Measurements from ENCODE around the gene IPMK.

IPMK gene

GRCh38 chr10:58209669-58210068, 58.0 kb downstream of the IPMK start:
- no peak for DNase-seq (ENCODE audit: insufficient read length, low spot score)
- no peak for FAIRE-seq
- TF ChIP-seq POU2F2 (IDR thresholded peaks at IDR 0.05; ENCODE audit: low read depth, low read length) (no peak), TAF1 (IDR thresholded peaks at IDR 0.05; ENCODE audit: low read depth, low read length) (no peak), SPI1 (IDR thresholded peaks at IDR 0.05; ENCODE audit: low read depth, low read length) (no peak), POLR2AphosphoS5 (IDR thresholded peaks at IDR 0.05; ENCODE audit: low read depth, low read length) (no peak), PAX5 (IDR thresholded peaks at IDR 0.05; ENCODE audit: insufficient read depth, low read length, severe bottlenecking) (no peak), POLR2A (IDR thresholded peaks at IDR 0.05; ENCODE audit: low read depth, low read length) (no peak)

GRCh38 chr10:58206251-58206650, 61.4 kb downstream of the IPMK start:
- DNase-seq (ENCODE audit: insufficient read length, low spot score), result no peak
- no peak for TF ChIP-seq POU2F2 (IDR thresholded peaks at IDR 0.05; ENCODE audit: low read depth, low read length)
- TF ChIP-seq POLR2A (IDR thresholded peaks at IDR 0.05; ENCODE audit: low read depth, low read length), result no peak
- no peak for TF ChIP-seq TAF1 (IDR thresholded peaks at IDR 0.05; ENCODE audit: low read depth, low read length)
- TF ChIP-seq SPI1 (IDR thresholded peaks at IDR 0.05; ENCODE audit: low read depth, low read length), result no peak
- TF ChIP-seq PAX5 (IDR thresholded peaks at IDR 0.05; ENCODE audit: insufficient read depth, low read length, severe bottlenecking), result no peak
- no peak for TF ChIP-seq POLR2AphosphoS5 (IDR thresholded peaks at IDR 0.05; ENCODE audit: low read depth, low read length)
- no peak for FAIRE-seq

- TF ChIP-seq SPI1 (IDR thresholded peaks at IDR 0.05; ENCODE audit: low read depth, low read length), result no peak
- no peak for TF ChIP-seq TAF1 (IDR thresholded peaks at IDR 0.05; ENCODE audit: low read depth, low read length)
- TF ChIP-seq POU2F2 (IDR thresholded peaks at IDR 0.05; ENCODE audit: low read depth, low read length), result no peak
- no peak for TF ChIP-seq POLR2A (IDR thresholded peaks at IDR 0.05; ENCODE audit: low read depth, low read length)
- TF ChIP-seq POLR2AphosphoS5 (IDR thresholded peaks at IDR 0.05; ENCODE audit: low read depth, low read length), result no peak
- TF ChIP-seq PAX5 (IDR thresholded peaks at IDR 0.05; ENCODE audit: insufficient read depth, low read length, severe bottlenecking), result no peak
- DNase-seq (ENCODE audit: insufficient read length, low spot score), result no peak
- FAIRE-seq, result peak; percentile 13
Observed at GRCh38 chr10:58201704-58202103, 66.0 kb downstream of the IPMK start.

- TF ChIP-seq POLR2A (IDR thresholded peaks at IDR 0.05; ENCODE audit: low read depth, low read length) (no peak), POLR2AphosphoS5 (IDR thresholded peaks at IDR 0.05; ENCODE audit: low read depth, low read length) (no peak), TAF1 (IDR thresholded peaks at IDR 0.05; ENCODE audit: low read depth, low read length) (no peak), PAX5 (IDR thresholded peaks at IDR 0.05; ENCODE audit: insufficient read depth, low read length, severe bottlenecking) (no peak), POU2F2 (IDR thresholded peaks at IDR 0.05; ENCODE audit: low read depth, low read length) (no peak), SPI1 (IDR thresholded peaks at IDR 0.05; ENCODE audit: low read depth, low read length) (no peak)
- FAIRE-seq (no peak), DNase-seq (ENCODE audit: insufficient read length, low spot score) (no peak)
Observed at GRCh38 chr10:58189269-58189668, 78.4 kb downstream of the IPMK start.

- TF ChIP-seq SPI1 (IDR thresholded peaks at IDR 0.05; ENCODE audit: low read depth, low read length), result no peak
- no peak for TF ChIP-seq POLR2AphosphoS5 (IDR thresholded peaks at IDR 0.05; ENCODE audit: low read depth, low read length)
- no peak for TF ChIP-seq POLR2A (IDR thresholded peaks at IDR 0.05; ENCODE audit: low read depth, low read length)
- TF ChIP-seq POU2F2 (IDR thresholded peaks at IDR 0.05; ENCODE audit: low read depth, low read length), result no peak
- no peak for TF ChIP-seq TAF1 (IDR thresholded peaks at IDR 0.05; ENCODE audit: low read depth, low read length)
- TF ChIP-seq PAX5 (IDR thresholded peaks at IDR 0.05; ENCODE audit: insufficient read depth, low read length, severe bottlenecking), result no peak
Observed at GRCh38 chr10:58184120-58184670, 83.5 kb downstream of the IPMK start.

GRCh38 chr10:58180666-58181065, 87.0 kb downstream of the IPMK start:
- TF ChIP-seq POU2F2 (IDR thresholded peaks at IDR 0.05; ENCODE audit: low read depth, low read length) (no peak), SPI1 (IDR thresholded peaks at IDR 0.05; ENCODE audit: low read depth, low read length) (no peak), POLR2AphosphoS5 (IDR thresholded peaks at IDR 0.05; ENCODE audit: low read depth, low read length) (no peak), POLR2A (IDR thresholded peaks at IDR 0.05; ENCODE audit: low read depth, low read length) (no peak), TAF1 (IDR thresholded peaks at IDR 0.05; ENCODE audit: low read depth, low read length) (no peak), PAX5 (IDR thresholded peaks at IDR 0.05; ENCODE audit: insufficient read depth, low read length, severe bottlenecking) (no peak)
- FAIRE-seq, result no peak
- no peak for DNase-seq (ENCODE audit: insufficient read length, low spot score)

More at GRCh38 chr10:58184120-58184670, 83.5 kb downstream of the IPMK start:
- DNase-seq (ENCODE audit: insufficient read length, low spot score) (no peak), FAIRE-seq (no peak)

- no peak for FAIRE-seq
- no peak for DNase-seq (ENCODE audit: insufficient read length, low spot score)
- TF ChIP-seq PAX5 (IDR thresholded peaks at IDR 0.05; ENCODE audit: insufficient read depth, low read length, severe bottlenecking), result no peak
- TF ChIP-seq POLR2A (IDR thresholded peaks at IDR 0.05; ENCODE audit: low read depth, low read length), result no peak
- no peak for TF ChIP-seq POLR2AphosphoS5 (IDR thresholded peaks at IDR 0.05; ENCODE audit: low read depth, low read length)
- TF ChIP-seq SPI1 (IDR thresholded peaks at IDR 0.05; ENCODE audit: low read depth, low read length), result no peak
- TF ChIP-seq POU2F2 (IDR thresholded peaks at IDR 0.05; ENCODE audit: low read depth, low read length), result no peak
- no peak for TF ChIP-seq TAF1 (IDR thresholded peaks at IDR 0.05; ENCODE audit: low read depth, low read length)
Observed at GRCh38 chr10:58179238-58179637, 88.5 kb downstream of the IPMK start.

GRCh38 chr10:58178811-58179210, 88.9 kb downstream of the IPMK start:
- TF ChIP-seq POLR2AphosphoS5 (IDR thresholded peaks at IDR 0.05; ENCODE audit: low read depth, low read length) (no peak), POLR2A (IDR thresholded peaks at IDR 0.05; ENCODE audit: low read depth, low read length) (no peak), TAF1 (IDR thresholded peaks at IDR 0.05; ENCODE audit: low read depth, low read length) (no peak), PAX5 (IDR thresholded peaks at IDR 0.05; ENCODE audit: insufficient read depth, low read length, severe bottlenecking) (no peak), POU2F2 (IDR thresholded peaks at IDR 0.05; ENCODE audit: low read depth, low read length) (no peak), SPI1 (IDR thresholded peaks at IDR 0.05; ENCODE audit: low read depth, low read length) (no peak)
- no peak for DNase-seq (ENCODE audit: insufficient read length, low spot score)
- FAIRE-seq, result no peak

GRCh38 chr10:58177362-58177947, 90.2 kb downstream of the IPMK start:
- TF ChIP-seq TAF1 (IDR thresholded peaks at IDR 0.05; ENCODE audit: low read depth, low read length), result no peak
- TF ChIP-seq PAX5 (IDR thresholded peaks at IDR 0.05; ENCODE audit: insufficient read depth, low read length, severe bottlenecking), result no peak
- TF ChIP-seq POLR2AphosphoS5 (IDR thresholded peaks at IDR 0.05; ENCODE audit: low read depth, low read length), result no peak
- TF ChIP-seq POLR2A (IDR thresholded peaks at IDR 0.05; ENCODE audit: low read depth, low read length), result no peak
- TF ChIP-seq SPI1 (IDR thresholded peaks at IDR 0.05; ENCODE audit: low read depth, low read length), result no peak
- TF ChIP-seq POU2F2 (IDR thresholded peaks at IDR 0.05; ENCODE audit: low read depth, low read length), result no peak
- FAIRE-seq, result no peak
- DNase-seq (ENCODE audit: insufficient read length, low spot score), result no peak
